Cerebellar nuclear complex (tissue), 1 donor: ENCODE measurements around the gene GEMIN5.

ENCODE experiments used
- DNase-seq, 2 experiments: peaks; one replicate each; lab custom pipeline; 2025; lab: John Stamatoyannopoulos, UW

GEMIN5 gene

DNA sequence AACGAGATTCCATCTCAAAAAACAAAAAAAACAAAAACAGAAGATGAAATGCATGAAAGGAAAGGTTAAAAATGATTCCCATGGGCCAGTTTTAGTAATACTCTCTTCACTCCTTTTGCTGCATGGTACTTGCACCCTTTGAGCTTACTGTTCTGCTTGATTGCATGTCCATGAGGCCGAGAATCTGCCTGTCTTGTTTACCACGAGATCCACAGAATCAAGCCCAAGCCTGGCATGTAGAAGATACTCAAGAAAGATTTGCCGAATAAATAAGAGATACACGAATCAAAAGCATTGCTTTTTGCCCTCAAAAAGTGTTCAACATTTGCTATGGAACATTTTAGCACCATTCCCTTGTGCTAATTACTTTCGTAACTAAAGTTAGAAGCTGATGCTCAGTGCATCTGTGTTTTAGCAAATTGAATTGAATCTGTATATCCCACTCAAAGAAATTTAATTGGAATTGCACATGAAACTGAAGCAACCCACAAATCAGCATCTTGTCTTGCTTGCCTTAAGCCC, 88.7 kb downstream of the GEMIN5 start:
- DNase-seq: no peak

- DNase-seq: no peak
Measured at GRCh38 chr5:154844809-154845208, 93.2 kb downstream of the GEMIN5 start.

GRCh38 chr5:154842689-154843530, 95.1 kb downstream of the GEMIN5 start:
- DNase-seq: no peak

DNA sequence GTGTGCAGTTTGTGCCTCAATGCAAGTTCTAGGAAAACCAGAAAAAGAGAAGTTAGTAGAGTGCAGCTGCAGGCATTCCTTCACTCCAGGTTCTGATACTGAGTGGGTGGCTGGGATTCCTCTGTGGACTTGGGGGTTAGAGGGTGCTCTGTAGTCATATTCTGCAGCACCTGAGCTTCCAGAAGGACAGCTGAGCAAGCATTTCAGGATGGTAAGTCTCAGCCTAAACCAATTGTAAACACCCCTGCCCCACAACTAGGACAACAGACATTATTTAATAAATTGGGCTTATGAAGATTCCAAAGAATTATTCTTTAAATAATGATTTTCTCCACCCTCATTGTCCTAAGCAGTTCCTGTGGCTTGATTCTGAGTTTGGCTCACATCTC, 96.7 kb downstream of the GEMIN5 start:
- no peak for DNase-seq

GRCh38 chr5:154840435-154841272, 97.4 kb downstream of the GEMIN5 start:
- DNase-seq: no peak
